HepG2 (cell line): ENCODE measurements around the gene NSD1. TPM values are rescaled to one million over a fixed set of nuclear protein-coding genes. Genes with fewer than 3 reads are reported as not detected.

Experiments used
- DMAP1 ChIP-seq: IDR thresholded peaks from 2 replicates; pipeline ENCODE4 v1.6.1; 2016
- ELF3 ChIP-seq: IDR thresholded peaks from 2 replicates; pipeline ENCODE4 v1.6.1; 2016; ENCODE audit warnings: missing genetic modification reagents, missing compliant biosample characterization
- HCFC1 ChIP-seq: fragments of 150-350 bp; IDR thresholded peaks from 2 replicates; pipeline ENCODE4 v1.6.1; 2014; ENCODE audit warnings: low read depth, low read length
- HNF4G ChIP-seq, 2 experiments: sonication (generic) in 1 of 2; formaldehyde crosslinking in 1 of 2; IDR thresholded peaks; 2 replicates each; pipeline versions ENCODE4 v1.4.0 to v1.6.1; 2011 to 2020; ENCODE audit warnings: borderline replicate concordance in 2 of 2, low read depth in 2 of 2, mild to moderate bottlenecking in 2 of 2, low read length in 1 of 2, missing genetic modification reagents in 1 of 2, moderate library complexity in 1 of 2
- HOXA3 ChIP-seq: sonication (generic); formaldehyde crosslinking; IDR thresholded peaks from 2 replicates; pipeline ENCODE4 v1.5.0; 2020; ENCODE audit warnings: missing genetic modification reagents
- IRF9 ChIP-seq: sonication (generic); formaldehyde crosslinking; IDR thresholded peaks from 2 replicates; pipeline ENCODE4 v1.8.0; 2022; ENCODE audit warnings: missing genetic modification reagents, mild to moderate bottlenecking, borderline replicate concordance
- IRX3 ChIP-seq: sonication (generic); formaldehyde crosslinking; IDR thresholded peaks from 2 replicates; pipeline ENCODE4 v1.8.1; 2023; ENCODE audit warnings: mild to moderate bottlenecking, low read depth, missing genetic modification reagents, borderline replicate concordance
- MED1 ChIP-seq: sonication (generic); formaldehyde crosslinking; IDR thresholded peaks from 2 replicates; pipeline ENCODE4 v1.4.0; 2020; ENCODE audit warnings: missing genetic modification reagents
- RAD21 ChIP-seq: fragments of 450-650 bp; formaldehyde crosslinking; IDR thresholded peaks from 2 replicates; pipeline ENCODE4 v1.5.0; 2020; ENCODE audit warnings: mild to moderate bottlenecking
- SMC3 ChIP-seq: IDR thresholded peaks from 2 replicates; pipeline ENCODE4 v1.6.1; 2011; ENCODE audit warnings: low read length, improper control_type of control experiment
- YEATS2 ChIP-seq: sonication (generic); formaldehyde crosslinking; IDR thresholded peaks from 2 replicates; pipeline ENCODE4 v1.4.0; 2020; ENCODE audit warnings: missing genetic modification reagents, borderline replicate concordance
- ZNF607 ChIP-seq: sonication (generic); formaldehyde crosslinking; IDR thresholded peaks from 2 replicates; pipeline ENCODE4 v1.5.1; 2020; ENCODE audit warnings: missing genetic modification reagents, mild to moderate bottlenecking, borderline replicate concordance
- ZNF670 ChIP-seq: sonication (generic); formaldehyde crosslinking; IDR thresholded peaks from 2 replicates; pipeline ENCODE4 v1.8.0; 2022; ENCODE audit warnings: mild to moderate bottlenecking, missing genetic modification reagents, borderline replicate concordance
- ZNF788 ChIP-seq: sonication (generic); formaldehyde crosslinking; IDR thresholded peaks from 2 replicates; pipeline ENCODE4 v1.5.0; 2020; ENCODE audit warnings: mild to moderate bottlenecking, missing genetic modification reagents, borderline replicate concordance
- polyA plus RNA-seq, 8 experiments: library from polyadenylated mRNA; depleted of rRNA in 3 of 8; stranded (reverse) in 7 of 8; unstranded in 1 of 8; fragments of >200 nt; fragmentation: Illumina TruSeq in 4 of 8; extraction: Trizol in 4 of 8; gene quantifications; 2 replicates each; pipeline versions ENCODE4 v1.2.1 to v1.2.3, GENCODE V29; 2011 to 2016; ENCODE audit warnings: low read depth in 4 of 8, missing spikeins in 1 of 8, mixed read lengths in 1 of 8; ENCODE audit not compliant: insufficient read depth in 1 of 8
- total RNA-seq, 5 experiments: library from RNA; depleted of rRNA; stranded (reverse); fragments of >200 nt; fragmentation: Illumina TruSeq; extraction: Trizol; gene quantifications; 2 replicates each; pipeline ENCODE4 v1.2.3, GENCODE V29; 2016; ENCODE audit warnings: low read depth in 1 of 5
- TF ChIP-seq, protein P1 (sequence below): sonication (generic); formaldehyde crosslinking; IDR thresholded peaks from 2 replicates; pipeline ENCODE4 v1.9.0; 2022; ENCODE audit warnings: missing genetic modification reagents, mild to moderate bottlenecking, borderline replicate concordance
- TF ChIP-seq, protein P2 (sequence below): sonication (generic); formaldehyde crosslinking; IDR thresholded peaks from 2 replicates; pipeline ENCODE4 v1.5.0; 2020; ENCODE audit warnings: missing genetic modification reagents
- TF ChIP-seq, protein P3 (sequence below): IDR thresholded peaks from 2 replicates; pipeline ENCODE4 v1.6.1; 2016; ENCODE audit warnings: low read depth, control low read depth
- TF ChIP-seq, protein P4 (sequence below): sonication (generic); formaldehyde crosslinking; IDR thresholded peaks from 2 replicates; pipeline ENCODE4 v1.4.0; 2020; ENCODE audit warnings: missing genetic modification reagents, borderline replicate concordance

Gene NSD1
- total and polyA plus RNA-seq, 2 of the 13 experiments (the other 11 are each of a cell fraction or from before 2014, with no cell fraction given), result 0.01 to 0.09 TPM

DNA sequence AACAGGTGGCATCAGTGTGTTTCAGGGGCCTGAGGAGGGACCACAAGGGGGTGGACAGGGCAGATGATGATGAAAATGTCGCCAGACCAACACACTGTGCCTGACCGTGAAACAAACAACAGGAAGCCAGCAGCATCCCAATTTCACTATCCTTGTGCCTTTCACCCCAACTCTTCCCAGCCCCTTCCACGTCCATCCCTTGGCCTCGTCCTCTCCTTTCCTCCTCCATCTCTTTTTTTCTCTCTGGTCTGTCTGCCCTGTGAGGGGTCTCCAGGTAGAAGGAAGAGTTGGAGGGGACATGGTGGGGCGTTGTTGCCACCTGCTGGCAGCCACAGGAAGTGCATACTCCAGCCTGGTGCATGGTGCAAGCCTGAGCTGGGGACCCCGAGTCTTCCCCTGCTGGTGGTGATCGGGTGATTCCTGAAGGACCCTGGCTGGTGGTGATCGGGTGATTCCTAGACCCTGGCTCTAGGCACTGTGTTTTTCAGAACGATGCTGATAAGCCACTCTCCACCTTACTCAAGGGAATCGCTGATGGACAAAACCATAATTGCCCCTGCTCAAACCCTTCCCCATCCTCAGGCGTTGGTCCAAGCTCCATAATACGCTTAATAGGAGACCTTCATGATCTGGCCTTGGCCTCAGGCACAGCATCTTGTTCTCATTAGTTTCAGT, 21.7 kb upstream of the NSD1 start (continued):
- TF ChIP-seq YEATS2 (CRISPR knock-in tag) (peak; percentile 49; the same call in 1 of the 2 replicates), SMC3 (peak; percentile 83), IRF9 (CRISPR knock-in tag) (peak; percentile 55; the same call in 1 of the 2 replicates), RAD21 (peak; percentile 93), IRX3 (CRISPR knock-in tag) (no peak), HOXA3 (peak; percentile 43; the same call in 1 of the 2 replicates), HNF4G (IDR thresholded peaks at IDR 0.05; ENCODE audit: borderline replicate concordance, low read depth, low read length) (no peak), HNF4G (CRISPR knock-in tag; IDR thresholded peaks at IDR 0.05; ENCODE audit: borderline replicate concordance, low read depth) (0 out of 2 replicates have a peak, but pooled peaks have one; percentile 13), MED1 (CRISPR knock-in tag) (peak; percentile 53; the same call in 1 of the 2 replicates), ZNF670 (no peak), DMAP1 (CRISPR knock-in tag) (no peak), ELF3 (CRISPR knock-in tag) (peak; percentile 53; the same call in 1 of the 2 replicates), HCFC1 (no peak), ZNF607 (CRISPR knock-in tag) (no peak), ZNF788 (CRISPR knock-in tag) (peak; percentile 39; the same call in 1 of the 2 replicates)
- TF ChIP-seq, protein P1, sequence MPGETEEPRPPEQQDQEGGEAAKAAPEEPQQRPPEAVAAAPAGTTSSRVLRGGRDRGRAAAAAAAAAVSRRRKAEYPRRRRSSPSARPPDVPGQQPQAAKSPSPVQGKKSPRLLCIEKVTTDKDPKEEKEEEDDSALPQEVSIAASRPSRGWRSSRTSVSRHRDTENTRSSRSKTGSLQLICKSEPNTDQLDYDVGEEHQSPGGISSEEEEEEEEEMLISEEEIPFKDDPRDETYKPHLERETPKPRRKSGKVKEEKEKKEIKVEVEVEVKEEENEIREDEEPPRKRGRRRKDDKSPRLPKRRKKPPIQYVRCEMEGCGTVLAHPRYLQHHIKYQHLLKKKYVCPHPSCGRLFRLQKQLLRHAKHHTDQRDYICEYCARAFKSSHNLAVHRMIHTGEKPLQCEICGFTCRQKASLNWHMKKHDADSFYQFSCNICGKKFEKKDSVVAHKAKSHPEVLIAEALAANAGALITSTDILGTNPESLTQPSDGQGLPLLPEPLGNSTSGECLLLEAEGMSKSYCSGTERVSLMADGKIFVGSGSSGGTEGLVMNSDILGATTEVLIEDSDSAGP, result peak; percentile 60
- TF ChIP-seq, protein P2, sequence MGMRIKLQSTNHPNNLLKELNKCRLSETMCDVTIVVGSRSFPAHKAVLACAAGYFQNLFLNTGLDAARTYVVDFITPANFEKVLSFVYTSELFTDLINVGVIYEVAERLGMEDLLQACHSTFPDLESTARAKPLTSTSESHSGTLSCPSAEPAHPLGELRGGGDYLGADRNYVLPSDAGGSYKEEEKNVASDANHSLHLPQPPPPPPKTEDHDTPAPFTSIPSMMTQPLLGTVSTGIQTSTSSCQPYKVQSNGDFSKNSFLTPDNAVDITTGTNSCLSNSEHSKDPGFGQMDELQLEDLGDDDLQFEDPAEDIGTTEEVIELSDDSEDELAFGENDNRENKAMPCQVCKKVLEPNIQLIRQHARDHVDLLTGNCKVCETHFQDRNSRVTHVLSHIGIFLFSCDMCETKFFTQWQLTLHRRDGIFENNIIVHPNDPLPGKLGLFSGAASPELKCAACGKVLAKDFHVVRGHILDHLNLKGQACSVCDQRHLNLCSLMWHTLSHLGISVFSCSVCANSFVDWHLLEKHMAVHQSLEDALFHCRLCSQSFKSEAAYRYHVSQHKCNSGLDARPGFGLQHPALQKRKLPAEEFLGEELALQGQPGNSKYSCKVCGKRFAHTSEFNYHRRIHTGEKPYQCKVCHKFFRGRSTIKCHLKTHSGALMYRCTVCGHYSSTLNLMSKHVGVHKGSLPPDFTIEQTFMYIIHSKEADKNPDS (CRISPR knock-in tag), result no peak
- TF ChIP-seq, protein P3, sequence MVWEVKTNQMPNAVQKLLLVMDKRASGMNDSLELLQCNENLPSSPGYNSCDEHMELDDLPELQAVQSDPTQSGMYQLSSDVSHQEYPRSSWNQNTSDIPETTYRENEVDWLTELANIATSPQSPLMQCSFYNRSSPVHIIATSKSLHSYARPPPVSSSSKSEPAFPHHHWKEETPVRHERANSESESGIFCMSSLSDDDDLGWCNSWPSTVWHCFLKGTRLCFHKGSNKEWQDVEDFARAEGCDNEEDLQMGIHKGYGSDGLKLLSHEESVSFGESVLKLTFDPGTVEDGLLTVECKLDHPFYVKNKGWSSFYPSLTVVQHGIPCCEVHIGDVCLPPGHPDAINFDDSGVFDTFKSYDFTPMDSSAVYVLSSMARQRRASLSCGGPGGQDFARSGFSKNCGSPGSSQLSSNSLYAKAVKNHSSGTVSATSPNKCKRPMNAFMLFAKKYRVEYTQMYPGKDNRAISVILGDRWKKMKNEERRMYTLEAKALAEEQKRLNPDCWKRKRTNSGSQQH, result 0 out of 2 replicates have a peak, but pooled peaks have one; percentile 31
- TF ChIP-seq, protein P4, sequence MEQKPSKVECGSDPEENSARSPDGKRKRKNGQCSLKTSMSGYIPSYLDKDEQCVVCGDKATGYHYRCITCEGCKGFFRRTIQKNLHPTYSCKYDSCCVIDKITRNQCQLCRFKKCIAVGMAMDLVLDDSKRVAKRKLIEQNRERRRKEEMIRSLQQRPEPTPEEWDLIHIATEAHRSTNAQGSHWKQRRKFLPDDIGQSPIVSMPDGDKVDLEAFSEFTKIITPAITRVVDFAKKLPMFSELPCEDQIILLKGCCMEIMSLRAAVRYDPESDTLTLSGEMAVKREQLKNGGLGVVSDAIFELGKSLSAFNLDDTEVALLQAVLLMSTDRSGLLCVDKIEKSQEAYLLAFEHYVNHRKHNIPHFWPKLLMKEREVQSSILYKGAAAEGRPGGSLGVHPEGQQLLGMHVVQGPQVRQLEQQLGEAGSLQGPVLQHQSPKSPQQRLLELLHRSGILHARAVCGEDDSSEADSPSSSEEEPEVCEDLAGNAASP (CRISPR knock-in tag), result 0 out of 2 replicates have a peak, but pooled peaks have one; percentile 33
